NCI-H2196 (cell line): ENCODE results near the gene RBBP8NL.

Source experiments
- DNase-seq: peaks from one replicate; lab custom pipeline; 2025; ENCODE audit not compliant: unreplicated experiment; lab: John Stamatoyannopoulos, UW

Gene RBBP8NL

DNA sequence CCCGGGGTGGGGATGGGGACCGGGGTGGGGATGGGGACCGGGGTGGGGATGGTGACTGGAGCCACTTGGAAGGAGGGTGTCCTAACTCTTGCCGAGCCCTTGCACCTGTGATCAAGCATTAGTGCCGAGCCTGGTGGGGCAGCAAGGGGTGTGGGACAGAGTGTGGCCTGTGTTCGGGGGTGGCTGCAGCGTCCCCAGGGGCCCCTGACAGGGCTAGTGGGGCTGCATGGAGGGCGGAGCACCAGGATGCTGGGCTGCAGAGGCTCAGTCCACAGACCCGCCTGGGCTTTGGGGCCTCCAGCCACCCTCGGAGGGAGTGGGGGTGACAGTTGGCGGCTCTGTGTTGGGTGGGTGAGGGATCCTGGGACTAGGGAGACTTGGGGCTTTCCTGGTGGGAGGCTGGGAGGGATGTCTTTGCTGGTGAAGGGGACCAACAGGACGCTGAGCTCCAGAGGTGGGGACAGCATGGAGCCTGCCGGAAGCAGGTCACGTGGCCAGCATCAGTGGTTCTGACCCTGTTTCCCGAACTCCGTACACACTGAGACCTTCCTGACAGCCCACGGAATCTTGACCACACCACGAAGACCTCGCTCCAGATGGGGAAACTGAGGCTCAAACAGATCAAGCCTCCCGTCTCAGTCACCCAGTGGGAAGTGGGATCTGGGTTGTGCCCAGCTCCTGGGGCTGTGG lies 4.6 kb downstream of the RBBP8NL start:
- DNase-seq = no peak

- DNase-seq = no peak
These were observed 5.7 kb downstream of the RBBP8NL start for GRCh38 chr20:62421716-62421990.

DNA sequence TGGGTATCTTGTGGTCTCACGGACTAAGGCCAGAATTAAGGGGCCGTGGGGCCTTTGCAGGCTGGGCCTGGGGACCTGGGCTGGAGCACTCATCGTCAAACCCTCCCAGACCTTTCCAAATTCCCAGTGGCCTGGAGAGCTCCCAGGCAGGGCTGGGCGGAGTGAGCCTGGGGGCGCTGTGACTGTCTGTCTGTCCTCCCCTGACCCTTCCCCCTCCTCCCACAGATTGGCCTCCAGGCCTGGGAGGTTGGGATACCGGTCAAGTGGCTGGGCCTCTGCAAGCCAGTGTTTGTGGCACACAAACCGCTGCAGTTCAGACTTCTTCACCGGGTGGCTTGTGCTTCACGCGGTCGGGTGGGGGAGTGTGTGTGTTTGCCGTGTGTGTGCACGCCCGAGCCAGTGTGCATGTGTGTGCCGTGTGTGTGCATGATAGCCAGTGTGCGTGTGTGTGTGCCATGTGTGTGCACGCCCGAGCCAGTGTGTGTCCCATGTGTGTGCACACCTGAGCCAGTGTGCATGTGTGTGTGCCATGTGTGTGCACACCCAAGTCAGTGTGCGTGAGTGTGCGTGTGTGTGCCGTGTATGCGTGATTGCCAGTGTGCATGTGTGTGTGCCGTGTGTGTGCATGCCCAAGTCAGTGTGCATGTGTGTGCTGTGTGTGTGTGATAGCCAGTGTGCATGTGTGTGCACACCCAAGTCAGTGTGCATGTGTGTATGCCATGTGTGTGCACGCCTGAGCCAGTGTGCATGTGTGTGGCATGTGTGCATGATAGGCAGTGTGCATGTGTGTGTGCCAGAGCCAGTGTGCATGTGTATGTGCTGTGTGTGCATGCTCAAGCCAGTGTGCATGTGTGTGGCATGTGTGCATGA lies 6.3 kb downstream of the RBBP8NL start:
- no peak for DNase-seq

DNA sequence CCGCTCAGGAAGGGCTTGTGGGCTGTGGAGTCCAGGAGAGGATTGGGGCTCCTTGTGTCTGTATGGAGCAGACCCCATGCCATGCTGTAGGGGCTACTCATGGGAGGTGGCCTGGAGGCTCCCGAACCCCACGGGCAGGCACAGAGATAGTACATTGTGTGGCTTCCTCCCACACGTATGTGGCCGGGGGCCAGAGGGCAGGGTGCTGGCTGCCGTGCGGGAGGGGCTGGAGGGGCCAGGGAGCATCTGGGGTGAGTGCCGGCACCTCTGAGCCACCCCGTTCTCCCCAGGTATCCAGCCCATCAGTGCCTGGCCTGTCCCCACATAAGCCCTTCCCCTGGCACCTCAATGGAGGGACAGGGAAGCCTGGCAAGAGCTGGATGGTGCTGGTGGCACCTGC lies 7.6 kb downstream of the RBBP8NL start:
- no peak for DNase-seq

GRCh38 chr20:62418709-62419487 lies 8.4 kb downstream of the RBBP8NL start:
- DNase-seq = no peak

DNA sequence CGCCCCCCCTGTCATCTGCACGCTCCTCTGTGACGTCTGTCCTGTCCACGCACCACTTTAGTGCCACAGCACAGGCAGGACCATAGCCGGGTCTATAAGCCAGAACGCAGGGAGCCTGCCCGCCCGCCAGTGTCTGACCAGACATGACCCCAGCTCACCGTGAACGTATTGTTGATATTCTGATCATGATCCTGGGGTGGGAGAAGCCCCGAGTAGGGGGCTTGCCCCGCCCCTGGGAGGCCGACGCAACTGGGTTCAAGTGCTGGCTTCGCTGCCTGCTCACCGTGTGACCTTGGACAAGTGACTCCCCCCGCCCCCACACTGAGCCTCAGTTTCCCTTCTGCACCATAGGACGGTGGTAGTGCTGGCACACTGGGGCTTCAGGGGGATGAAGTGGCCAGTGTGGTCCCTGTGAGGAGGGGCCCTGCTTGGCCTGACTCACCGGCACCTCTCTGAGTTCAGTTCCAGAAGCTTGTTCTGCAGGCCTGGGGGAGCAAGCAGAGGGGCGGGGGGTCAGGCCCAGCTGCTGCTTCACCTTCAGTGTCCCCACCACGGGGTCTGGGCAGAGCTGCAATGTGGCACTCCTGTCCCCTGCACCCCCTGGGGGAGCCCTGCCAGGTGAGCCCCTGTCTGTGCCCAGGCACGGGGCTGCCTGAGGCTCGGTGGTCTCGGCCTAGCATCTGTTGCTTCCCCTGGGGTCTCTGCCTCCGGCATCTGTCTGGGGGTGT lies 9.2 kb downstream of the RBBP8NL start:
- no peak for DNase-seq

DNA sequence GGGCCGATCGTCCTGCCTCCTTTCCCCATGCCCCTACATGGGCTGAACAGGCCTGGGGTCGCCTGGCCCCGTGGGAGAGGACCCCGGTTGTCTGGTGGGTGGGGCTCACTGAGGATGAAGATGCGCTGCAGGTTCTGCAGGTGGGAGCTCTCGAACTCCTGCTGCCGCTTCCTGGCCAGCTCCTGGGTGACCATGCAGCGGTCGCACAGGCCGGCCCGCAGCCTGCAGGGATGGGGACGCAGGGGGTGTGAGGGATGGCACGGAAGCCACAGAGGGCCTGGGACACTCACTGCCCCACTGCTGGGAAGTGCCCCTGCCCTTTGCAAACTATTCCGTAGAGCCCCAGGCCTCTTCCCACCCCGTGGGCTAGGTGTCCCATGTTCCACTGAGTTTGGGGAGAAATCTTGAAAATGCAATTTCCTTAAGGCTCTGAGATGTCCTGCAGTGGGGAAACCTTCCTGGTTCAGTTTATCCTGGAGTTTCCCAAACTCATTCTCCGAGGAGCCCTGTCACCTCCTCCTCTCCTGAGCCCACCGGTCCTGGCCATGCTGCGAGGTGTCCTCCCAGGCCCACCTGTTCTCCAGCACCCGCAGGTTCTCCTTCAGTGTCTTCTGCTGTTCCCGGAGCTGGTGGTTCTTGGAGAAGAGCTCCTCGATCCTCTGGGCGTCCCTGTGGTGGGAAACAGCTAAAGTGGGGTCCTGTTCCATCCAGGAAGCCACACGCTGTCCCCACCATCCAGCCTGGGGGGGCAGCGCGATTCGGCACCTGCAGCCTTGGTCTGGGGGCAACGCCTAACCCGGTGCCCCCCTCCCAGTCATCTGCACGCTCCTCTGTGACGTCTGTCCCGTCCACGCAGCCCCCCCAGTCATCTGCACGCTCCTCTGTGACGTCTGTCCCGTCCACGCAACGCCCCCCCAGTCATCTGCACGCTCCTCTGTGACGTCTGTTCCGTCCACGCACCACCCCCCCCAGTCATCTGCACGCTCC lies 10.4 kb downstream of the RBBP8NL start:
- no peak for DNase-seq

DNA sequence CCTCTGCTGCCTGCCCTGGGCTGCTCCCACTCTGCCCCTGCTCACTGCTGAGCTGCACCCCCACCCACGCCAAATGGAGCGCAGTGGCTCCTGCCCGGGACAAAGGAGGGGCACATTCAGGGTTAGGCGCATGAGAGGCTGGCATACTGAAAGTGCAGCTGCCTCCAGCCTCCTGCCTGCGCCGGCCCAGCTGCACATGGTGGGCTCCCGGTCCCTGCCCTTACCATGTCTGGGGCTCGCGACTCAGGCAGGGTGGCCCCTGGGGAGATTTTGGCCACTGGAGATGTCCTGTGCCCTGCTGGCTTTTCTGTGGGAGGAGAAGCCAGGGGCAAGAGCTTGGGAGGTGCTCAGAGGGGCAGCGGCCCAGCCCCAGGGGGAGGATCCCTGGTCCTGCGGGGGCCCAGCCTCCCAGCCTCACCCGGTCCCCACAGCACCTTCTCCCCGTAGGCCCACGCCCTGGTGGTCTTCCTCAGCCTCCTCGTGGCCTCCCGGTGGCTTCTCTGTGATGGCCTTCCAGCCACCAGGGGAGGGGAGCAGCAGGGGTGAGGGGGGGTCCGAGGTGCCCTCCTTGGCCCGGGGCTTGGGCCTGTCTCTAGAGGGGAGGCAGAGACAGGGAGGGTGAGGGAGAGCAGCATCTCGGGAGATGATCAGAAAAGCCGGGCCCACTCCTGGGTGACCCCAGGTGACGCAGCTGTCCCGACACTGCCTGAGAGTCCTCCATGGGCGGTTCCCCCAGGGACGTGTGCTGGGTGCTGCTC lies 11.8 kb downstream of the RBBP8NL start:
- no peak for DNase-seq

DNA sequence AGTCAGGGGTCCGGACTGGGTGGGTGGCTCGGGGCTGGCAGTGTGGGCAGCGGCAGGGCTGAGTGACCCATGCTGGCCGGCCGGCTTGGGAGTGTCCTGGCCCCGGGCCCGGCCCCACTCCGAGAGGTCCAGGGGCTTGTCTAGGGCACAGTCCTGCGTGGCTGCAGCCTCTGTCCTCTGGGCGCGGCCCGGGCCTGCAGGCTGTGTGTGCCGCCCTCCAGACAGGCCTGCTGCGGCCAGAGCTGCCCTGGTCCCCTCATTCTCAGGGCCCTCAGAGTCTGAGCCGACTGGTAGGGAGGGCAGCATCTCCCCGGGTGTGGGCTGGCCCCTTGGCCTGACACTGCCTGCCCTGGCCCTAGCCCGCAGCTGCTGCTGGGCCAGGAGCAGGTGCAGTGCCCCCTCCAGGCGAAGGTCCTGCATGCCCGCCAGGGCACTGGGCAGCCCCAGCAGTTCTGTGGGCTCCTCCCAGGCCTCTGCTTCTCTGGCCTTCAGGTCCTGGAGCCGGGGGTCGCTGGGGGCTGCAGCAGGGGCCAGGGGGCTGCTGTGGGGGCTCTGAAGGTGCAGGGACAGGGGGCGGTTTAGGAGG lies 13.3 kb downstream of the RBBP8NL start:
- DNase-seq = no peak

DNA sequence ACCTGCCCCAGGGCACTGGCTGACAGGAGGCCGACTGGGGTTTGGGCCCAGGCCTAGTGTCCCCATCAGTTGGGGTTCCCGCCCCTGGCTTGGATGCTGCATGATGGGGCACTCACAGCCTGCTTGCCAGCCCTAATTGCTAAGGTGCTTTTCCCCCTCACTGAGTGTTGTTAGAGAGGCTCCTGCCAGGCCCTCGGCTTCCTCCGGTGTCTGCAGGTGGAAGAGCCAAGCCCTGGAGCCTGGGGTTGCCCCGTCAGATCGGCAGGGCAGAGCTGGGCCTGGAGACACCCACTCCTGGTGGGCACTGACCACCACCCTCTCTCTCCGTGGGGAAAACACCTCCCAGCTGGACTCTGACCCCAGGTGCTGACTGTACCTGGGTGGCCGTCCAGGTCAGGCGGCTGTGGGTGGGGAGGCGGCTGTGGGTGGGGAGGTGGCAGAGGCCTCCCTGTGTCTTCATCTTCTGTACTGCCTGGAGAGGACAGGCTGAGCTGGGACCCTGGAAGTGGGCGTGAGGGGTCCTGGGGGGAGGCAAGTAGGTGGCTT lies 14.2 kb downstream of the RBBP8NL start:
- no peak for DNase-seq

DNA sequence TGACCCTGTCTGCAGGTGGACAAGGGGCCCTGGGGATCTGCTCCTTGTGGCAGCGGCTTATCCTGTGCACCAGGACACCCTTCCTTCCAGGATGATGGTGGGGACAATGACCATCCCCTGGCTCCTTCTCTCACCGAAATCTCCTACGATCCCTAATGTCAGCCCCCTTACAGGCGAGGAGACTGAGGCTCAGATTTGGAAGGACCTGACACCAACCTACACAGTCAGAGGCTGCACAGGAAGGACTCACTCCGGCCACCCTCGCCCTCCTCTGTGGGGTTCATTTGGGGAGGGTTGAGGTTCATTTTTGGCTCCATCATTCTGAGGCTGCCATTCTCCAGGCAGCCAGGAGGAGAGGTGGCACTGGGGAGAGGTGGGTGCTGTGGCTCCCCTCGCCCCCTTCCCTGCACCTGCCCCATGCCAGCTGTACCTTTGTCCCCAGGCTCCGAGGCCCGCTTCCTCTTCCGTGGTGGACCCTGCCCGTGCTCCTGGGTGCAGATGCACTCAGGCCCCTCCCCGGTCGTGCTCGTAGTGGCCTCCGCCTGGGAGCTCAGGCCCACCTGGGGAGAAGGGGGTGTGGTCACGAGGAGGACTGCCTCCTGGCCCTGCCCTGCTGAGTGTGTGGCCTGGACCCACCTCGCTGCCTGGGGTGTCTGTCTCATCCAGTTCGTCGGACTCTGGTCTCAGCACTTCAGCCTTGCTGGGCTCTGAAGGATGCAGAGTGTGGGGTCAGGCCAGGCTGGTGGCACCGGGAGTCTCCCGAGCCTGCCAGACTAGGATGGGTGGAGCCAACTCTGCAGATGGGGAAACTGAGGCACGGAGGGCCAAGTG lies 14.9 kb downstream of the RBBP8NL start:
- DNase-seq = no peak

DNA sequence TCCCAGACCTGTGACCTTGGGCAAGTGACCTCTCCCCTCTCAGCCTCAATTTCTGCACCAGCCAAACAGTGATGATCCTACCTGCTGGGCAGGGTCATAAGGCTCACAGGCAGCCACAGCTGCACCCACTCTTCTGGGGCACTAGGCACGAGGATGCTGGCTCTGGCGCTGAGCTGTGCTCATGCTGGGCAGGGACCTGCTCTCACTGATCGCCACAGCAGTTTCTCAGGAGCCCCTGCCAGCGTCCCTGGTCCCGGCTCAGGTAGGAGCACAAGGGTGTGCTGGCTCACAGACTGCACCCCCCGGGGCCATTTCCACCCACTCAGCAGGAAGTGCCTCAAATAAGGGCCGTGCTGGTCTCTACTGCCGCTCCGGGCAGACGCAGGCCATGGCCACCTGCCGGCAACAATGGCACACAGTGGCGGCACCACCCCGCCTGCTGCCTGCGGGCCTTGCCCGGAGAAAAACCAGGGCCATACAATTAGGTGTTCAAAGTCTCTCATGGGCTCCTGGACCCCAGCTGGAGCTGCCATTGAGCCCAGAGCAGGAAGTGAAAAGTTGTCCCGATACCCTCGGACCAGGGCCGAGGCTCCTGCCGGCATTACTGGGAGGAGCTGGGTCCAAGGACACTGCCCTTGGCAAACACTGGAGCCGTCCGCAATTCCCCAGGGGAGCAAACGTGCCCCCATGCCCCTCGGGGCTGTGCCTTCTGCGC lies 15.7 kb downstream of the RBBP8NL start:
- no peak for DNase-seq

DNA sequence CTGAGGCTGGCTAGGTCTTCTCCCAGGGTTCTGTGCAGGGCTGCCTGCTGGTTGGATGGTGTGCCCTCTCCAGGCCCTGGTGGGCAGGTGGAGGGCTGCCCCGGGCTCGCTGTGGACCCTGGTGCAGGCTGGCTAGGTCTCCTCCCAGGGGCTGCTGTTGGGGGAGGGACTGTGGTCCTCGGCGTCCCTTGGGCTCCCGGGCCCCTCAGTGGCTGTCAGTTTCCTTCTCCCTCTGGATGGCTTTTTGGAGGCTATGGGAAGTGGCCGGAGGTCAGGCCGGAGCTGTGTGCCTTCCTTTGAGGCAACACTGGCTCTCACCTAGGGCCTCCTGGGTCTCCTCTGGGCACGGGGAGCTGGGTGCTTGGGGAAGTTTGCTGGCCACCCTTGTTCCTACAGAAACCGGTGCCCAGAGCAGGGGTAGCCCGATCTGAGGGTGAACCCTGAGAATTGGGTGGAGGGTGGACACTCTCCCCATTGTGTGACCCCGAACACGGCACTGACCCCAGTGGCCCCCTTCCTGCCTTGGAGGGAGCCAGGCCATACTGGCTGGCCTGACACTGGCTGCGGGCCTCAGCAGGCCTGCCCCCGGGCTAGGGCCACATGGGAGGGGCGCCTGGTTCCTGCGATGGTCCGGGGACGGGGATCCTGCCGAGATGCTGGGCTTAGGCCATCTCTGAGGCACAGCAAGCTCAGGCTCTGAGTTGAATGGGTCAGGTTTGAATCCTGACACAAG lies 16.4 kb downstream of the RBBP8NL start:
- DNase-seq = no peak

DNA sequence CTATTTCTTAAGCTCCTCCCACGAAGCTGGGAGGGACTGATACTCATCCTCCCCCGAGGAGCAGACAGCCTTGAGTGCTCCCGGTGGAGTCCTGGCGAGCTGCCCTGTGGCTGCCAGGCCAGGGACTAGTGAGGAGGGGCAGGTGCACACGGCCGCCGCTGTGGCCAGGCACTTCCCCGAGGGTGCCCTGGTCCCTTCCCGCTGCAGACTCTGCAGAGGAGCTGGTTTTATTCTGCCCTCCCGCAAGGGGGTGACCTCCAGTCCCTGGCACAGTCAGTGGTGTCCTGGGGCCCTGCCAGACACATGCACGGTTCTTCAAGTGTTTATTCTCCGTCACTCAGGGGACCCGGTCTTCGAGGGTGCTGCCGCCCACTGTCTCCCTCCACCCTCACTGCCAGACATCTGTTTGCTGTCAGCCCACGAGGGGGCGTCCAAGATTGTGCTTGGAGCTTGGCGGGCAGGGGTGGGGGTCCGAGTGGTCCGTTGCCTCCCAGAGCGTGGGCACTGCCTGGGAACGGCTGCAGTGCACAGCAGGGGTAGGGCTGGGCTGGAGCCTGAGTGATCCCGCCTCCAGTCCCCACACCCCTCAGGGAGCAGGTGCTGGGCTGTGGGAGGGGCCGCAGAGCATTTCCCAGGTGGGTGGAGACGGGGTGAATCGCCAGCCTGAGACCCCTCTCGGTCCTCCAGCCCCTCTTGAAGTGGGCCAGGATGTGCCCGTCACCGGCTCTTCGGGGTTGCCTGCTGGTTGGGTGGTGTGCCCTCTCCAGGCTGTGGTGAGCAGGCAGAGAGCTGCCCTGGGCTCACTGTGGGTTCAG lies 17.2 kb downstream of the RBBP8NL start:
- DNase-seq = peak; percentile 94

DNA sequence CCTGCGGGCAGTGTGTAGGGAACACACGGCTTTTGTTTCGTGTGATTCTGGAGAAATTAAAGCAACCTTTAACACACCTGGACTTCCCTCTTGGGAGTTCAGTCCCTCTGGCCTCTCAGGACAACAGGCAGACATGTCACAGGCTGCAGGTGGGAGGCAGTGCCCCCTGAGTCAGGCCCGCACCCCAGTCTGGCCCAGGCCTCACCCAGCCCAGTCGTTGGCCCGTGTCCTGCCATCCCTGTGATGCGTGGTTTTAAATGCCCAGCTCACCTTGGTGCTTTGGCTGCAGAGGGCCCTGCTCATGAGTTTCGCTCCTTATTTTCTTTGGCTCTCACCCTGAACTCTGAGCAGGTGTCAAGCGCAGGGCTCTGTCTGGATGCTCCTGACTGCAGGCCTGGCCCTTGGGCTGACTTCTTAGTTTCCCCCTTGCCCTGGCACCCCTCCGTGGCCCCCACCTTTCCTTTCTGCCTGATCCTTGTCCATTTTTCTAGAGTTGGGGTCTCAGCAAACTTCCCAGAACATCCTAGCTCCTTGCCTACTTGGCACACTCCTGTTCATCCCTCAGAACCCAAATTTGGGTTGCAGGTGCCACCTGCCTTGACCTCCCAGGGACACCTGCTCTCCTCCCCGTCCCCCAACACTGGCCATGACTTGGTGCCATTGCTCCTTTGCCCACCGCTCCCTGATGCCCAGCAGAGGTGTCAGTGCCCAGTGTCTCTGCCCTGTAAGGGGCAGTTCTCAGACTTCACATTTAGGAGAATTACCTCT lies 18.1 kb downstream of the RBBP8NL start:
- DNase-seq = no peak
